ENCODE results near the gene TFEB. TPM values are rescaled to one million over a fixed set of nuclear protein-coding genes. Genes with fewer than 3 reads are reported as not detected.

Gene TFEB

GRCh38 chr6:41639809-41640371 is 95.5 kb downstream of the TFEB start:
- H3K4me2 ChIP-seq (ENCODE audit: low read length), result no peak overlapping the region
- no peak overlapping the region for H3K9ac ChIP-seq (ENCODE audit: low read depth, low read length)
- H3K27me3 ChIP-seq (ENCODE audit: control insufficient read depth, insufficient read depth, low read length), result peaks cover 96% of the 10 kb centered on the region
- H3K4me1 ChIP-seq (ENCODE audit: control insufficient read depth, insufficient read depth, low read length), result peaks cover 4% of the 10 kb centered on the region
- H3K4me3 ChIP-seq (ENCODE audit: low read length), result no peak overlapping the region
- H3K36me3 ChIP-seq (ENCODE audit: insufficient read depth, low read length), result no peaks in the 10 kb centered on the region
- H3K9me3 ChIP-seq (replicated peaks; ENCODE audit: low read length), result no peaks in the 10 kb centered on the region

- peaks cover 95% of the 10 kb centered on the region for H3K27me3 ChIP-seq (ENCODE audit: control insufficient read depth, insufficient read depth, low read length)
- H3K36me3 ChIP-seq (ENCODE audit: insufficient read depth, low read length), result no peaks in the 10 kb centered on the region
- H3K4me1 ChIP-seq (ENCODE audit: control insufficient read depth, insufficient read depth, low read length), result peaks cover 4% of the 10 kb centered on the region
- peak overlapping the region; percentile 39 for H3K4me3 ChIP-seq (ENCODE audit: low read length)
- H3K4me2 ChIP-seq (ENCODE audit: low read length), result peak overlapping the region; percentile 69
- H3K9me3 ChIP-seq (replicated peaks; ENCODE audit: low read length), result no peaks in the 10 kb centered on the region
- no peak overlapping the region for H3K9ac ChIP-seq (ENCODE audit: low read depth, low read length)
Measured at GRCh38 chr6:41638935-41639808, 96.2 kb downstream of the TFEB start.

DNA sequence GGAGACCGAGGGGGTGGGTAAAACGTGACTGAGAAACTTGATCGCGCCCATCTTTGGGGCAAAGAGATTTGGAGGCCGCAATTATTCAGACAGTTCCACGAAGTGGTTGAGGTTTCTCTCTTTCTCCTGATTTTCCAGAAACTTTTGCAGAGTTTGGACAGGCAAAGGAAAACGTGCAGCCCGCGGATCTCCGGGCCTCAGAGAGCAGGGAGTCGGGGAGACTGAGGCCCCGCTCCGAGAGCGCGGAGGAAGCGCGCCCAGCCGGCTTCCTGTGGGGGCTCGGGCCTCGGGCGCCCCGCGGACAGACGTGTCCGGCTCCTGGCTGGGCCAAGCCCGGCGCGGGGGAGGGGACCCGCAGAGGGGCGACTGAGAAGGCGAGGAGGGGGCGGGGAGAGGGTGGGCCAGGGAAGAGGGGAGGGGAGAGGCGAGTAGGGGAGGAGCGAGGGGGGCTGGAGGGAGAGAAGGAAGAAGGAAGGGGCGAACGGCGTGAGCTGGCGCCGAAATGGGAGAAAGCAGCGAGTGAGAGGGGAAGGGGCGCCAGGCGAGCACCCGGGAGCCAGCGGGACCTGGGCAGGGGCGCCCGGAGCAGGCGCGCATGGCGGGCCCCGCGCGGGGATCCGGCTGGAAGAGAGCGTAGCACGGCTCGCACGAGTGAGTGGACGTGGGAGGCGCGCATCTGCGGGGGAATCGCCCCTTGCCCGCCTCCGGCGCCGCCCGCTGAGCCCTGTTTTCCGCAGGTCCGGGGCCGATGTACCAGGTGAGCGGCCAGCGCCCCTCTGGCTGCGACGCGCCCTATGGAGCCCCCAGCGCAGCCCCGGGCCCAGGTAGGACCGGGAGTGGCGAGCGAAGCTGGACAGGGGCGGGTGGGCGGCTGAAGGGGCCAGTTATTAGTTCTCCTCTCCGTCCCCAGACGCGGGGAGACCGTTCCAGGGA is 97.1 kb downstream of the TFEB start, which contains the start of gene MDFI:
MDFI (plus strand) TSS at position 467 of the 933 bp plus-strand sequence; CDS start at position 749, 282 bp downstream.
- H3K4me1 ChIP-seq (ENCODE audit: control insufficient read depth, insufficient read depth, low read length), result peaks cover 4% of the 10 kb centered on the region
- H3K36me3 ChIP-seq (ENCODE audit: insufficient read depth, low read length), result no peaks in the 10 kb centered on the region
- no peak within 1 kb of the TSS for H3K9ac ChIP-seq (ENCODE audit: low read depth, low read length)
- H3K4me2 ChIP-seq (ENCODE audit: low read length), result peak within 1 kb of the TSS; percentile 69
- H3K27me3 ChIP-seq (ENCODE audit: control insufficient read depth, insufficient read depth, low read length), result peaks cover 96% of the 10 kb centered on the region
- H3K9me3 ChIP-seq (replicated peaks; ENCODE audit: low read length), result no peaks in the 10 kb centered on the region
- peak within 1 kb of the TSS; percentile 42 for H3K4me3 ChIP-seq (ENCODE audit: low read length)

DNA sequence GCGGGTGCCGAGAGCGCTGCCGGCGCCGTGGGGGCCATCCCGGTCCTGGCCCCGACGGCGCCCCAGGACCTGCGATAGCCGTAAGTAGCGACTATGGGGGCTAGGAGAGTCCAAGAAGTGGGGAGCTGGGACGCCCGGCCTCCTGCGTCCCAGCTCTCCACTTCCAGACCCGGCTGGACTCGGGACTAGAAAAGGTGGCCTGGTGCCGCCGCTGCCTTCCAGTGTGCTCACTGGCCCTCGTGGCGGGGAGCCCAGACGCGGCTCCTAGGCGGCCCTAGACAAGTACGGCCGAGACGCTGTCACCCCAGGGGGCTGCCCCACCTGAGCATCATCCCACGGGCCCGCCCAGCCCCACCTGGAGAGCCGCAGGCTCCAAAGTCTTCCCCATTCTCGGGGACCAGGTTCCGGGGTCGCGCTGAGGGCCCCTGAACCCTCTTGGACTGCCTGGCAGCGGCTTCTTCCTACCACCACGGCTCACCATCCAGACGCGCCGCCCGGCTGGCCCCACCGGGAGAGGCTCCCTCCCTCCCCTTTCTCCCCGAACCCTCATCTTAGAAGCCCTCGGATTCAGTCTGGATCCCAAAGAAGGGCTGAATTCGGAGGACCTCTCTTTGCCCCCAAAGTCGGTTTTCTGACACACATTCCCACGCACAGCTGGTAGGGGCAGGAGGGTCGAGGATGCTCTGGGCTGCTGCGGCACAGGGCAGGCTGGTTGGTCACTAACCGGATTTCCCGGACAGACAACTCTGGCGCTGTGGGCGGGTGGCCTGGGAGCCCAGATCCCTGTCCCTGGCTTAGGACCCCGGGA is 98.0 kb downstream of the TFEB start:
- peak overlapping the region; percentile 69 for H3K4me2 ChIP-seq (ENCODE audit: low read length)
- H3K36me3 ChIP-seq (ENCODE audit: insufficient read depth, low read length), result no peaks in the 10 kb centered on the region
- H3K27me3 ChIP-seq (ENCODE audit: control insufficient read depth, insufficient read depth, low read length), result peaks cover 96% of the 10 kb centered on the region
- no peak overlapping the region for H3K4me3 ChIP-seq (ENCODE audit: low read length)
- peaks cover 4% of the 10 kb centered on the region for H3K4me1 ChIP-seq (ENCODE audit: control insufficient read depth, insufficient read depth, low read length)
- no peaks in the 10 kb centered on the region for H3K9me3 ChIP-seq (replicated peaks; ENCODE audit: low read length)
- no peak overlapping the region for H3K9ac ChIP-seq (ENCODE audit: low read depth, low read length)

DNA sequence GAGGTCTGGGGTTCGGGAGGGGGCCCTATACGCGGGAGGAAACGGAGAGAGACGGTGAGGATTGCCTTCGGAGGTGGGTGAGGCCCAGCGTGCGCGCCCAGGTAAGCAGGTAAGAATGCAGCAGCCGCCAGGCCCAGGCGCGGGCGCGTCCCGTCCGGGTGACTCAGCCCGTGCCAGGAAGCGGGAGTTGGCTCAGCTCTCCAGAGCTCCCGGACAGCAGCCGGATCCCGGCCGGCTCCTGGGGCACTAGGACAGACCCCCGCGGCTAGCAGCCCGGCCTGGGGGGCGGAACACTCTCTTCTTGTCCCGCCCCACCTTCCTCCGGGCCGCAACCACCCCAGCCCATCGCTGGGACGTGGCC is 98.6 kb downstream of the TFEB start:
- H3K27me3 ChIP-seq (ENCODE audit: control insufficient read depth, insufficient read depth, low read length), result peaks cover 95% of the 10 kb centered on the region
- no peak overlapping the region for H3K9ac ChIP-seq (ENCODE audit: low read depth, low read length)
- H3K4me1 ChIP-seq (ENCODE audit: control insufficient read depth, insufficient read depth, low read length), result peaks cover 4% of the 10 kb centered on the region
- H3K4me3 ChIP-seq (ENCODE audit: low read length), result no peak overlapping the region
- H3K9me3 ChIP-seq (replicated peaks; ENCODE audit: low read length), result no peaks in the 10 kb centered on the region
- H3K36me3 ChIP-seq (ENCODE audit: insufficient read depth, low read length), result no peaks in the 10 kb centered on the region
- H3K4me2 ChIP-seq (ENCODE audit: low read length), result no peak overlapping the region

GRCh38 chr6:41635365-41635764 is 100.0 kb downstream of the TFEB start:
- Histone ChIP-seq H3K36me3 (ENCODE audit: insufficient read depth, low read length) (no peaks in the 10 kb centered on the region), H3K4me2 (ENCODE audit: low read length) (no peak overlapping the region), H3K27me3 (ENCODE audit: control insufficient read depth, insufficient read depth, low read length) (peaks cover 88% of the 10 kb centered on the region), H3K9ac (ENCODE audit: low read depth, low read length) (no peak overlapping the region), H3K4me1 (ENCODE audit: control insufficient read depth, insufficient read depth, low read length) (peaks cover 4% of the 10 kb centered on the region), H3K4me3 (ENCODE audit: low read length) (no peak overlapping the region), H3K9me3 (replicated peaks; ENCODE audit: low read length) (no peaks in the 10 kb centered on the region)

DNA sequence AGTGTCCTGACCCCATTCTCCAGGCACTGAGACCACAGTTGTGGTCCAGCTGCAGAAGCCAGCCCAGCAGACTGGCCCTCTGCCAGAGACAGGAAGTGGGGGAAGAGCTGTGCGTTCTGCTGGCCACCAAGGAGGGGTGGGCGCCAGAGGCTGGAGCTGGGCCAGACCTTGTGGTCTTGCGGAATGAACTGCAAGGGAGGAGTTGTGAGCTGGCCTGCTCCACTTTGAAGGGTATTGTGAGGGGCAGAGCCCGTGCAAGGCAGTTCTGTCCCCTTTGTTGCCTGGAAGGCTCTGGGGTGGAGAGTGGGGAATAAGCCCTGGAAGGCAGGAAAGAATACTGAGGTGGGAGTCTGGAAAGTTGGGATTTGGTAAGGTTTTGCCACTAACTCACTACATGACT is 100.8 kb downstream of the TFEB start:
- Histone ChIP-seq H3K36me3 (ENCODE audit: insufficient read depth, low read length) (no peaks in the 10 kb centered on the region), H3K4me2 (ENCODE audit: low read length) (no peak overlapping the region), H3K4me3 (ENCODE audit: low read length) (no peak overlapping the region), H3K9me3 (replicated peaks; ENCODE audit: low read length) (no peaks in the 10 kb centered on the region), H3K27me3 (ENCODE audit: control insufficient read depth, insufficient read depth, low read length) (peaks cover 82% of the 10 kb centered on the region), H3K4me1 (ENCODE audit: control insufficient read depth, insufficient read depth, low read length) (peaks cover 4% of the 10 kb centered on the region), H3K9ac (ENCODE audit: low read depth, low read length) (no peak overlapping the region)

Small RNAs within 50 kb of the gene (small RNA-seq; reads per million reads assigned to genes)
- gene AL365205.3, result not detected
